GM19240 (cell line): ENCODE data around the gene STMP1.

Experiments
- DNase-seq: peaks from one replicate; pipeline ENCODE4 v3.0.0; 2011; ENCODE audit warnings: low spot score; ENCODE audit not compliant: insufficient read length

The STMP1 gene

DNA sequence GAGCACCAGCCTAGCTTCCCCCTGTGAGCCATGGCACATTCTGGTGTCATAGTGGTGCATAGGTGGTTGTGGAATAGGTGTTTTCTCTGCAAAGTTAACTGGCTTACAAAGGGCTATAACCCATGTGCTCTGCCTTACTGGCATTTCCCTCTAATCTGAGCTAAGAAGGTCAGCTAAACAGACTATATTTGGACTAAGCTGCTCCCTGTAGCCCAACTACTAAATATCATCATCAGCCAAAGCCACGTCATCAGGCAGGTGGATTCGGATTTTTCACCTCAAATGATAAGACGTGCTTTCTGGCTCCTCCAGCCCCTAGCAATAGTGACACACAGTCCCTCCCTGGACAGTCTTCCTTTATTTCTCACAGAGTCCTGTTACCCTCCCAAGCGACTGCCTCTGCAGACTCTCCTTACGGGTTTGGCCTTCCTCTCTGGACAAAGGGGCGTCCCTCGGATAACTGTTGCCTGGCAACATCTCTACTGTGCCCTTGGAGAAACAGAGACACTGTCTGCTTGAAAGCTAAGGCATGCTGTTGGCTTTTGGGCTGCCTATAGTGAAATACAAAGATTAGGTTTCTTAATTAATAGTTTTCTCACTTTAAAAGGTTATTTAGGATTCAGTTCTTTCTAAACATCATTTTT lies 56.6 kb downstream of the STMP1 start:
- no peak for DNase-seq

DNA sequence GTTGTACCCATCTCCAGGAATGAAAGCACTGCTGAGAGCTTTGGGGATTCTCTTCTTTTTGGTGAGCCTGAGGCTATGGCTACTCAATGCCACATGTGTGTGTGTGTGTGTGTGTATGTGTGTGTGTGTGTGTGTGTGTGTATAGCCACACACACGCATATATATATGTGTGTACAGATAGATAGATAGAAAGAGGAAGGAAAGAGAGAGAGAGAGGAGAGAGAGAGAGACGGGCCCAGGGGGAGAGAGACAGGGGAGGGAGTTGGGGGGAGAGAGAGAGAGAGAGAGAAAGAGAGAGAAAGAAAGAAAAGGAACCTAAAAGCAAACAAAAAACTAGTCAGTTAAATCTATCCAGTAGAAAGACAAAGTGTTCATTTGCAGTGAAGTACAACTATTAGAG lies 57.4 kb downstream of the STMP1 start:
- DNase-seq = no peak

DNA sequence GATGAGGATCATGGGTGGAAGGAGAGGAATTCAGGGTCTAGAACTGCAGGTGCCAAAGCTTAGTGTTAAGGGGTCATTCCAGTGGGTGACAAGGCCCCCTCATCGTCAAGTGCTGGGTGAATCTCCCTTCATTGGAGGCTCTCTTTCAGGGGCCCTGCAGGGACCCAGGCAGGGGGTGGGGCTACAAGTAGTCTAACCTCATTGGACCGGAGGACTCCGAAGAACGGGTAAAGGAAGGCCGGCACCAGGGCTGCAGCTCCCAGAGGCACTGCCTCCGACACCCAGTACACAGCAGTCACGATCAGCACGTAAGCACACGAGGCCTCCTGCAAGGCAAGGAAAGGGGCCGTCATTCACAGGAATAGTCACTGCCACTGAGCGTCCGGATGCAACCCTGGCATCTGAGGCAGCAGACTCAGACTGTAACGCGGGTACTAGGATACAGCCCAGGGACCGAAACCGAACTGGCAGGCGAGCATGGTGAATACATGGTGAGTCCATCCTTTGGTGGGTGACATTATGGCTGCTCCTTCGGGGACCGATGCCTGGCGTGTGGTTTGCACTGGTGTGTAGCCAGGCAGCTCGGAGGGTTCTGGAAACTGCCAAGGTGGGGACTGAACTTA lies 59.0 kb downstream of the STMP1 start:
- DNase-seq = no peak

DNA sequence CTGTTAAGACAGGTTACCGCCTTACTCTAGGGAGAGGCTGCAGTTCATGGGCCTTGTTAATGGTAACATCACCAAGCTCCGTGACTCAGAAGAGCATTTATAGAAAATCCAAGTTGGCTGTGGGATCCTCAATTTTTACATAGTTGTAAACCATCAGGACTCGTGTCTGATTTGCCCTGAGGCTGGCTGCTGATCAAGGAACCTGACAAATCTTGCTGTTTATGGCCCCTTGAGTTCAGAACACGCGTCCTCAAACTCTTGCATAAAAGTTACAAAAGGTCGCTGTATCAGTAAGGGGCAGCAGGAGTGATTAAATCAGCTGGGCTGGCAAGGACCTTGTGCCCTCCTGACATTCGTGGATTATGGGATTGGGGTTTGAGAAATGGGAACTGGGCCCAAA lies 61.1 kb downstream of the STMP1 start:
- no peak for DNase-seq
